ENCODE measurements around the gene OR2J2.
"Not testable (repeated sequence)": the region's sequence is repeated elsewhere in the genome, so short reads cannot be mapped to it uniquely, and the experiment has no call there.

DNA sequence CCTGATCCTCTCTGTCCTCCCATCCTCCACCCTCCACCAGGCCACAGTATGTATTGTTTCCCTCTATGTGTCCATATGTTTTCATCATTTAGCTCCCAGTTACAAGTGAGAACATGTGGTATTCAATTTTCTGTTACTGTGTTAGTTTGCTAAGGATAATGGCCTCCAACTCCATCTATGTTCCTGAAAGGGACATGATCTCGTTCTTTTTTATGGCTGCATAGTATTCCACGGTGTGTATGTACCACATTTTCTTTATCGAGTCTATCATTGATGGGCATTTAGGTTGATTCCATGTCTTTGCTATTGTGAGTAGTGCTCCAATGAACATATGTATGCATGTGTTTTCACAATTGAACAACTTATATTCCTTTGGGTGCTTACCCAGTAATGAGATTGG is 21.3 kb upstream of the OR2J2 start:
- not testable (repeated sequence) for TF ChIP-seq MEF2A (IDR thresholded peaks at IDR 0.05; ENCODE audit: insufficient read depth, low read depth, low read length); RUNX3 (IDR thresholded peaks at IDR 0.05; ENCODE audit: low read length); HDAC6 (IDR thresholded peaks at IDR 0.05; ENCODE audit: unreplicated experiment); PAX5 (IDR thresholded peaks at IDR 0.05; ENCODE audit: borderline replicate concordance, low read depth, low read length); HDGF (IDR thresholded peaks at IDR 0.05)
- TF ChIP-seq, protein P1, sequence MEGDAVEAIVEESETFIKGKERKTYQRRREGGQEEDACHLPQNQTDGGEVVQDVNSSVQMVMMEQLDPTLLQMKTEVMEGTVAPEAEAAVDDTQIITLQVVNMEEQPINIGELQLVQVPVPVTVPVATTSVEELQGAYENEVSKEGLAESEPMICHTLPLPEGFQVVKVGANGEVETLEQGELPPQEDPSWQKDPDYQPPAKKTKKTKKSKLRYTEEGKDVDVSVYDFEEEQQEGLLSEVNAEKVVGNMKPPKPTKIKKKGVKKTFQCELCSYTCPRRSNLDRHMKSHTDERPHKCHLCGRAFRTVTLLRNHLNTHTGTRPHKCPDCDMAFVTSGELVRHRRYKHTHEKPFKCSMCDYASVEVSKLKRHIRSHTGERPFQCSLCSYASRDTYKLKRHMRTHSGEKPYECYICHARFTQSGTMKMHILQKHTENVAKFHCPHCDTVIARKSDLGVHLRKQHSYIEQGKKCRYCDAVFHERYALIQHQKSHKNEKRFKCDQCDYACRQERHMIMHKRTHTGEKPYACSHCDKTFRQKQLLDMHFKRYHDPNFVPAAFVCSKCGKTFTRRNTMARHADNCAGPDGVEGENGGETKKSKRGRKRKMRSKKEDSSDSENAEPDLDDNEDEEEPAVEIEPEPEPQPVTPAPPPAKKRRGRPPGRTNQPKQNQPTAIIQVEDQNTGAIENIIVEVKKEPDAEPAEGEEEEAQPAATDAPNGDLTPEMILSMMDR (IDR thresholded peaks at IDR 0.05 in 2 of 3, conservative IDR thresholded peaks at IDR 0.05 in 1 of 3; ENCODE audit: control insufficient read depth in 2 of 3, extremely low read depth in 1 of 3, insufficient read depth in 1 of 3, low read depth in 3 of 3, low read length in 3 of 3): not testable (repeated sequence)
- TF ChIP-seq, protein P2, sequence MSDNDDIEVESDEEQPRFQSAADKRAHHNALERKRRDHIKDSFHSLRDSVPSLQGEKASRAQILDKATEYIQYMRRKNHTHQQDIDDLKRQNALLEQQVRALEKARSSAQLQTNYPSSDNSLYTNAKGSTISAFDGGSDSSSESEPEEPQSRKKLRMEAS (IDR thresholded peaks at IDR 0.05; ENCODE audit: low read depth, low read length): not testable (repeated sequence)
